Dermis blood vessel endothelial cell (primary cell): Measurements from ENCODE around the gene RAB44. TPM values are rescaled to one million over a fixed set of nuclear protein-coding genes. Genes with fewer than 3 reads are reported as not detected.
A peak's percentile ranks its signal among the peaks of the same experiment; 100 is the strongest.
"Not testable (repeated sequence)": the region's sequence is repeated elsewhere in the genome, so short reads cannot be mapped to it uniquely, and the experiment has no call there.

Experiments used
- DNase-seq: peaks from one replicate; pipeline ENCODE4 v3.0.0; 2010
- total RNA-seq: library from RNA; depleted of rRNA; stranded (reverse); fragments of >200 nt; gene quantifications from 2 replicates; pipeline ENCODE4 v1.2.3, GENCODE V29; 2014

The RAB44 gene, protein sequence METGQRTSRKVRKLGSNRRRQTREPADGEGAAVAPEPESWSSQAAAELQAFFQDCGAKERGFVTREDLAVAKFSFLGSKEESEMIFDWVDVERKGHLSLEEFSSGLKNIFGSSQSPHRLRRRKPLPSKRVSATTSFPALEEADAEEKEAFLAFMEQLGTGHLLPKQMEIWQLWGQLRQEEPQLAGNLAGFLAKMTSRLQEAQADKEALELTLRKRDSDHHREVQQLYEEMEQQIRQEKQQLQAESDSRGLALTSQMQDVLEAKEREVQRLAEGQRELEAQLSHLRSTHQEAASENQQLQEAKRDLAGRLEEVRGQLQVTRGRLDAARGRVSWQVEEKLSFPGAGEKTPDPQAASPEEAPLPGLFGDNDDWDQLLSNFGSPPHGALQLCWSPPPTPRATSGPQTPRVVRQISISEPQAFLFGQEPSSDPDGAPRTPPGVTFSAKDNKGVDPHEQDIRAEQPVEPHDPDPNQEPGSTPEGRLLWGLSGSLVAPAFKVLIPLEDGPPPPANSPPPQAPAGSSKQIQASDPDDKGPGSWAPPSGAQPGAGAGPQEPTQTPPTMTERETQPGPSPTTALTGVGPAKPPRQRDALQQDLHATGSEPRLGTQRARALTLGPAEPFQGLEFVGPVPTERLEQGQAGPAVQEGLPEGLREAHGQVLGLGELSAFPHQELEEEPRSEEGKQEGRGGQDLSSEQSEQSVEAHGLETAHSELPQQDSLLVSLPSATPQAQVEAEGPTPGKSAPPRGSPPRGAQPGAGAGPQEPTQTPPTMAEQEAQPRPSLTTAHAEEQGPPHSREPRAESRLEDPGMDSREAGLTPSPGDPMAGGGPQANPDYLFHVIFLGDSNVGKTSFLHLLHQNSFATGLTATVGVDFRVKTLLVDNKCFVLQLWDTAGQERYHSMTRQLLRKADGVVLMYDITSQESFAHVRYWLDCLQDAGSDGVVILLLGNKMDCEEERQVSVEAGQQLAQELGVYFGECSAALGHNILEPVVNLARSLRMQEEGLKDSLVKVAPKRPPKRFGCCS
- total RNA-seq: under 0.01 TPM in 1 of 2 replicates, not detected in the other

GRCh38 chr6:36697481-36697903 is at the start of gene RAB44:
Gene RAB44, plus strand, starts transcription at chr6:36697826. Its CDS starts 6,410 bp downstream, at chr6:36704236.
- no peak for DNase-seq

DNA sequence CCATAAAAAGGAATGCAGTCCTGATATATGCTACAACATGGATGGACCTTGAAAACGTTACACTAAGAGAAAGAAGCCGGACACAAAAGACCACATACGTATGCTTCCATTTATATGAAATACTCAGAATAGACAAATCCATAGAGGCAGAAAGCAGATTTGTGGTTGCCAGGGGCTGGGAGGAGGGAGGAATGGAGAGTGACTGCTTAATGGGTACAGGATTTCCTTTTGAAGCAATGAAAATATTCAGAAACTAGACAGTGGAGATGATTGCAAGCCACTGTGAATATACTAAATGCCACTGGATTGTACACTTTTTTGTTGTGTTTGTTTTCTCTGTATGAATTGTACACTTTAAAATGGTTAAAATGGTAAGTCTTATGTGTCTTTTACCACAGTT is 48.5 kb upstream of the RAB44 start:
- peak; percentile 50 for DNase-seq

DNA sequence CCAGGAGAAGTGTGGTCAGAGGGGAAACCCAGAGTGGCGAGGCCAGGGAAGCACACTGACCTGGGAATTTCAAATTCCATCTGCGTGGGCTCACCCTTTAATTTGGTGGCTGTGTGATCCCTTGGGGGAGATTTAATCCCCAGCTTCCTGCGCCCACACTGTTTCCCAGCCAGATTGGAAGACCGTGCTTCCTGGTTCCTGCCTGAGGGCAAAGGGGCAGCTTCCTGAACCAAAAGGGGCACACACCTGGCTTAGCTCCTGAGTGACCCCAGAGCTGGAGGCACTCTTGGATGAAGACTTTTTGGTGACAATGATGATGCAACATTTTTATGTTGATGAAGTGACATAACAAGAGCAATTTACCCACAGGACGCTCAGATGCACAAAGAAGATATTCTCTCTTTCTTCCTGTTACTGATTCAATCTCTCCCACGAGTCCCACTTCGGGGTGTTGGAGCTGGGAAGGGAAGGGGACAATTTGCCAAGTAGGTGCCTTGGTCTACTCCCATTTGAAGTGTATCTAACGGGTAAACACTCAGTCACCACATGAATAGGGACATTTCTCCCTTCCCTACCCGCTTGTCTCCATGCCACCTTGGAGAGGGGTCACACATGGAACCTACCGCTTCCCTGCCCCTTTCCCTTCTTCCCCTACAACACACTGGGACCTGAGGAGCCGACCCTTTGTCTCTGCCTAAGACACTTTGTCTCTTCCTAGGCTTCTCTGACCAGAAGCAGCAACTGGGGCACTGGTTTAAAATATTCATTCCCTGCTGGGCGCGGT is 47.7 kb upstream of the RAB44 start:
- DNase-seq: peak; percentile 39

GRCh38 chr6:36650848-36651478 is 46.7 kb upstream of the RAB44 start:
- peak; percentile 30 for DNase-seq

DNA sequence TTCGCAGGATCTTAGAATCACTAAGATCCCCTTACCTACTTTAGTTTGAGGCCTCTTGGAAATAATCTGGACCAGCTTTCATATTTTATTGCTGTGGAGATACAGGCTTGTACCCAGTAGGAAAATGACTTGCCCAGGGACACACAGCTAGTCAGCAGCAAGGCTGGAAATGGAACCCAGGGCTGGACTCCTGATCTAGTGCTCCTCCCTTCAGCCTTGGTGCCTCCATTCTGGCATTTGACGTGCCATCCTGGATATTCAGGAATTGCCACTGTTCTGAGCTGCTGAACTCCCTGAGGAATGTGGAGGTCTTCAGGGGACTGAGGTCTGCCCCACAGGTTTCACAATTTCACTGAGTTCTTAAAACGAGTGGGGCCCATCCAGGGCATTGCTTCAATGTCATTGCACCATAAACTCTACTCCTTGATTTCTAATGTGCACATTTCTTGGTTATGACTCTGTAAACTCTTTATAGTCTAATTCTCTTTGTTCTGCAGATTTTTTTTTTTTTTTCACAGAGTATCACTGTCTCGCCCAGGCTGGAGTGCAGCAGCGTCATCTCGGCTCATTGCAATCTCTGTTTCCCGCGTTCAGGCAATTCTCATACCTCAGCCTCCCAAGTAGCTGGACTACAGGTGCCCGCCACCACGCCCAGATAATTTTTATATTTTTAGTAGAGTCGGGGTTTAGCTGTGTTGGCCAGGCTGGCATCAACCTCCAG is 45.8 kb upstream of the RAB44 start:
- DNase-seq: no peak

DNA sequence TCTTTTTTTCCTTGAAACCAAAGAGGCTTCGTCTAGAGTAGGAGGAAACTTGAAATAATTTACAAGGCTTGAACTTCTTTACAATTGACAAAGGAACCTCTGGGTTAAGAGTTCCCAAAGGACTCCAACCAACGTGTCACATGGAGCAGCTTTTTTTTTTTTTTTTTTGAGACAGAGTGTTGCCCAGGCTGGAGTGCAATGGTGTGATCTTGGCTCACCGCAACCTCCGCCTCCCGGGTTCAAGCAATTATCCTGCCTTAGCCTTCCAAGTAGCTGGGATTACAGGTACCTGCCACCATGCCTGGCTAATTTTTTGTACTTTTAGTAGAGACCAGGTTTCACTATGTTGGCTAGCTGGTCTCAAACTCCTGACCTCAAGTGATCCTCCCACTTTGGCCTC is 43.2 kb upstream of the RAB44 start:
- not testable (repeated sequence) for DNase-seq

DNA sequence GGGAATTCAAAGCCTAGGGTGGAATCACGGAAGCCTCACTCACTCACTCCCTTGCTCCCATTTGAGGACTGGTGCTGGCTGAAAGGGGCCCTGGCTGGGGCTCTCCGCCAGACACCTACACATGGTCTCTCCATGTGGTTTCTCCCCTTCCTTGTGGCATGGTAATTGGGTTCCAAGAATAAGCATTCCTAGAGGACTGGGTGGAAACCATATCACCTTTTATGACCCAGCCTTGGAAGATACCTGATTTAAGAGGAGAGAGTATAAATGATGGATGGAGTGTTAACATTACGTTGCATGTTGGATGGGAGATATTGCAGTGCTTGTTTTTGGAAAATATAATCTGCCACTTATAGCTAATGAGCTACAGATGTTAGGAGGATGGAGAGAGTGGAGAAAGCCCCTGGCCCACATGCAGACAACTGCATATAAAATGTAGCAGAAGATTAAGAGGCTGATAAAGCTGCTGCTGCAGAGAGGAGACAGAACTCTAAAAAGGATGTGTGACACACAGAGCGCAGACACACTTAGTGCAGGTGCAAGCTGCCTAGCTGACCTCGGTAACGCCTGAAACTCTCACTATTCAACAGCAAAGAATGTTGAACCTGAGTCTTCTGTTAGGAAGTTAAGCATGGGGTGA is 42.4 kb upstream of the RAB44 start:
- DNase-seq: no peak

GRCh38 chr6:36656441-36656840 is 41.2 kb upstream of the RAB44 start:
- DNase-seq: no peak

DNA sequence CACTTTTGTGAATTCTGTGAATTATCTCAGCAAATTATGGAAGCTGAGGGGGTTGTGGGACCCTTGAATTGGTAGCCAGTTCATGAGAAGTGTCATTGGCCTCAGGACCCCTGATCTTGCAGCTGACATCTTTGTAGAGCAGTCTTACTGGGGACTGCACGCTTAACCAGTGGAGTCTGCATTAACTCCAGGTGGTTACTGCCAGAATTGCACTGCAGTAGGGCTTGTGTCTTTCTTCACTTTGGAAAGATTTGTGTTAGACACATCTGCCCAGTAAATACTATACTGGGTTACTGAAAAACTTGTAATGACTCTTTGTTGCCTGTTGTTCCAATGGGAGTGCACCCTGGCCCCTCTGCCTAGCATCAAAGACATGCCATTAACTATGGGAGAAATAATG is 40.4 kb upstream of the RAB44 start:
- DNase-seq: no peak

DNA sequence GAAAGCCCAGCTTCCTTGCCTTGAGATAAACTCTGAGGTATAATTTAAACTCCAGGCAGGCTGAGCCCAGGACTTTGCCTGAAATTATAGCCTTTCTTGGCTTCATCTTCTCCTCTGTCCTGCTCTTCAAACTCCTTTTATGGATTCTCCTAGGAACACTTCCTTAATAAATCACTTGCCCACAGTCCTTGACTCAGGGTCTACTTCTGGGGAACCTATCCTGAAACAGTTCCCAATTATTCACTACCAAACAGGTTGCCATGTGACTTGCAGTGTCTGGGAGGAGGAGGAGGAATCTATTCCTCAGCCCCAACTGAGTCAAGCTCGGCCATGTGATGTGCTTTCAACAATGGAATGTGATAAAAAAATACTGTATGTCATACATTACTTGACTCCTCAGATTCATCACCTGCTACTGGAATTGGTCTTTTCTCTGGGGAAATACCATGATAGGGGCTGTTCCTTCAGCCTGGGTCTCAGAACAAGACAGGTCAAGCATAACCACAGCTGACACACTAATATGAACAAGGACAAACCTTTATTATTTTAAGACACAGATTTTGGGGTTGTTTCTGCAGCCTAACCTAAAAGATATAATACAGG is 39.6 kb upstream of the RAB44 start:
- peak; percentile 25 for DNase-seq

DNA sequence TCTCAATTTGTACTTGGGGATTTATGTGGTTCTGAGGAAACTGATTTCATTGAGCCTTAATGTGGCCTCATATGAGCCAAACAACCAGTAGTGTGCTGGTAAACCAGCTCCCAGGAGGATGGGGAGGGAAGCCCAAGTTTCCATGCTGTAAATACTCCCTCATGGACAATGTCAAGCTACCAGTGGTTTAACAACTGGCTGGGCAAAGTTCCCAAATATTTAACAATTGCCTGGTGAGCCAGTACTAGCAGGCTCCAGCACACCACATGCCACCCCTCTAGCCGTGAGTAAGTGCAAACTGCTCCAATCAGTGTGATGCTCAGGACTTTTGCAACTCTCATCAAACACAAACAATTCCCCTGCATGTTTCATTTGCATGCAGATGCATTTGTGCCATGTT is 38.4 kb upstream of the RAB44 start:
- DNase-seq: no peak

GRCh38 chr6:36660771-36661471 is 36.7 kb upstream of the RAB44 start:
- peak; percentile 44 for DNase-seq

- DNase-seq: no peak
Measured at GRCh38 chr6:36662380-36662779, 35.2 kb upstream of the RAB44 start.

- DNase-seq: no peak
Measured at GRCh38 chr6:36662827-36663256, 34.8 kb upstream of the RAB44 start.

- DNase-seq: no peak
Measured at GRCh38 chr6:36663504-36664446, 33.9 kb upstream of the RAB44 start.

DNA sequence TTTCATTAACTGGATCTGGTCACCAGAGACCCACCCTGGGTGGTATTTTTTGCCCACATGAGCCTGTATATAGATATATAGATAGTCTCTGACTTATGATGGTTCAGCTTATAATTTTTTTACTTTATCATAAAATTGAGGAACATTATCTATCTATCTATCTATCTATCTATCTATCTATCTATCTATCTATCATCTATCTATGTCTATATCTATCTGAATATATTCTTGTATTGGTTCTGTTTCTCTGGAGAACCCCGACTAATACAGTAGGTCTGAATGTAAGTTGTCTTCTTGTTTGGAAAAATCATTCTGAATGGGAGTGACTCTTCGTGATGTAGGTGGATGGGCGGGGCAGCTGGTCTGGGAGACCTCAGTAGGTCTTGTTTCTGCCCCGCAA is 32.4 kb upstream of the RAB44 start:
- no peak for DNase-seq

DNA sequence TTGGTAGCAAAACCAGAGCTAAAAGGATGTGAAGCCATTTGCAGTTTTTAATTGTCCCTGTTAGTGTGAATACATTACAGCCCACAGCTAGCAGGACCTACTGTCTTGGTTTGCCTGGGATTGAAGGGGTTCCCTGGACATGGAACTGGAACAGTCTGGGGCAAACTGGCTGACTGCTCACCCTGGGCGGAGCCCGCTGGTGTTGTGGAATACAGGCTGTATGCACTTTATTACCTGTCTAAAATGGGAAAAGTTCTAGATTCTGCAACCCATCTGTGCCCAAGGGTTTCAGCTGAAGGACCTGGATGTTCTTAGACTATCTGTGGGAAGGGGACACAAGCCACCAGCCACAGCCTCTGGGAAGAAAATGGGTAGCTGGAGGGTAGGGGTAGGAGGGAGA is 31.3 kb upstream of the RAB44 start:
- DNase-seq: no peak

DNA sequence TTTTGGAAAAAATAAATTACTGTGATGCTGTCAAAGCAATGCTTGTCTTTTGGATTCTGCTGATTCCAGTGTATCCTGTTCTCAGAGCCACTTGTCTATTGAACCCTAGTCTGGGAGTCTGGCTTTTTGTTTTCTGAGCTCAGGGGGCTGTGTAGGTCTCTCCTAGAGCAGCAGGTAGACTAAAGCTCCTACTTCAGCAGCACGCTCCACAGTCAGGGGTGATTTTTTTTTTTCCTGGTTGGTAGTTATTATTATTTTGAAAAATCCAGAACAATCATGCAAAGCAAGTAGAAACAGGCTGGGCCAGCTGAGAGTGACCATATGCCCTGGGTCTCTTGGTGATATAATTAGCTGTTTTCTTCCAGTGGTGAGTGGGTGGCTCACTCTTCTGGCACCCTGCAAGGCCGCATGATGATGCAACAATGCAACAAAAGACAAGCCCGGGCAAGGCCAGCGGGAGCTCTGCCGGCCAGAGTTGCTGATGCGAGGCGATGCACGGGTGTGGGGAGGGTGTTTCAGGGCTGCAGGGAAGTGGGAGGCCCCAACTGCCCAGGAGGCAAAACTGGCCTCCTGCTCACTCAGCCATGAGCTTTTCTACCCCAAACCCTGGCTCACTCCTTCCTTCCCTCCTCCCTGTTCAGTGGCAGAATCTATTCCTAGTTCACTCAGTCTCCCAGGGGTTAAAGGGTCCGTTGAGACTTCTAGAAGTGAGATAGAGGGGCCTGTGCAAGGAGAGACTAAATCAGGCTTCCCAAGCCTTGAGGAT is 30.6 kb upstream of the RAB44 start:
- DNase-seq: peak; percentile 74
